GM12891 (cell line): ENCODE data around the gene PDIA5.

ENCODE experiments used
- POLR2A ChIP-seq: IDR thresholded peaks from 2 replicates; pipeline ENCODE4 v1.6.1; 2011; ENCODE audit warnings: low read depth, low read length, control low read depth
- POLR2AphosphoS5 ChIP-seq: IDR thresholded peaks from 2 replicates; pipeline ENCODE4 v1.6.1; 2011; ENCODE audit warnings: low read depth, low read length, control low read depth
- POU2F2 ChIP-seq: IDR thresholded peaks from 2 replicates; pipeline ENCODE4 v1.6.1; 2011; ENCODE audit warnings: low read depth, mild to moderate bottlenecking, control low read depth, low read length, moderate library complexity
- SPI1 ChIP-seq: IDR thresholded peaks from 2 replicates; pipeline ENCODE4 v1.6.1; 2011; ENCODE audit warnings: low read depth, low read length, control low read depth
- TAF1 ChIP-seq: IDR thresholded peaks from 2 replicates; pipeline ENCODE4 v1.6.1; 2011; ENCODE audit warnings: low read depth, low read length, control low read depth

GRCh38 chr3:123124971-123125370, 58.1 kb downstream of the PDIA5 start:
- no peak for TF ChIP-seq POLR2A
- no peak for TF ChIP-seq POLR2AphosphoS5
- no peak for TF ChIP-seq TAF1
- no peak for TF ChIP-seq POU2F2
- no peak for TF ChIP-seq SPI1
